H1 (cell line): ENCODE measurements around the gene ATG5. TPM values are rescaled to one million over a fixed set of nuclear protein-coding genes. Genes with fewer than 3 reads are reported as not detected.

Experiments
- CTCF ChIA-PET: fragments of 300-600 bp; sonication (Branson Sonifier 250); formaldehyde crosslinking; loops from one replicate; lab custom pipeline; 2021; ENCODE audit not compliant: partially characterized antibody; lab: Charles Lee
- POLR2A ChIA-PET: fragments of 300-600 bp; sonication (Branson Sonifier 250); formaldehyde crosslinking; loops from one replicate; lab custom pipeline; 2021; ENCODE audit warnings: inconsistent platforms; ENCODE audit not compliant: partially characterized antibody; lab: Charles Lee
- DNase-seq, 2 experiments: peaks; one replicate each; pipeline versions ENCODE4 v3.0.0 to v3.0.0-alpha.2; 2010 to 2022; ENCODE audit warnings: low spot score in 2 of 2, low read depth in 1 of 2, mixed read lengths in 1 of 2
- FAIRE-seq: peaks from 2 replicates; lab custom pipeline; 2011; peaks lifted over from hg19 to GRCh38; lab: Jason Lieb, UNC
- H2AFZ ChIP-seq: 2 replicates; pipeline ENCODE4 v1.8.1; 2012; ENCODE audit warnings: low read length, inconsistent platforms
- H2AK5ac ChIP-seq: 2 replicates; pipeline ENCODE4 v1.6.1; 2013; ENCODE audit warnings: low read depth, low read length
- H2BK120ac ChIP-seq: replicated peaks from 2 replicates; pipeline ENCODE3; 2013; ENCODE audit warnings: low read depth, low read length, inconsistent platforms
- H2BK12ac ChIP-seq: 2 replicates; pipeline ENCODE4 v1.6.1; 2013; ENCODE audit warnings: low read depth, low read length
- H2BK15ac ChIP-seq: 2 replicates; pipeline ENCODE4 v1.6.1; 2013; ENCODE audit warnings: low read length
- H2BK20ac ChIP-seq: 2 replicates; pipeline ENCODE4 v1.6.1; 2013; ENCODE audit warnings: low read length
- H2BK5ac ChIP-seq: 2 replicates; pipeline ENCODE4 v1.6.1; 2013; ENCODE audit warnings: low read depth, low read length
- H3K14ac ChIP-seq: 2 replicates; pipeline ENCODE4 v1.6.1; 2013; ENCODE audit warnings: inconsistent platforms; ENCODE audit not compliant: insufficient read length
- H3K18ac ChIP-seq: 2 replicates; pipeline ENCODE4 v1.6.1; 2013; ENCODE audit warnings: low read length; ENCODE audit errors: extremely low read depth
- H3K23ac ChIP-seq: 2 replicates; pipeline ENCODE4 v1.6.1; 2013; ENCODE audit warnings: inconsistent platforms; ENCODE audit not compliant: insufficient read length
- H3K23me2 ChIP-seq: 2 replicates; pipeline ENCODE4 v1.6.1; 2013; ENCODE audit warnings: low read depth, low read length
- H3K27ac ChIP-seq: 2 replicates; pipeline ENCODE4 v1.6.1; 2011; ENCODE audit warnings: low read depth, low read length, inconsistent platforms
- H3K27me3 ChIP-seq, 4 experiments: replicated peaks in 1 of 4; 1 replicate in 1 of 4; 2 replicates in 3 of 4; pipeline versions ENCODE4 v1.6.1 to v1.8.1; 2011 to 2013; ENCODE audit warnings: low read length in 3 of 4, mild to moderate bottlenecking in 3 of 4, inconsistent platforms in 2 of 4, mixed read lengths in 2 of 4, moderate library complexity in 1 of 4; ENCODE audit not compliant: control insufficient read depth in 3 of 4, insufficient read depth in 3 of 4; ENCODE audit errors: extremely low read depth in 1 of 4
- H3K36me3 ChIP-seq, 4 experiments: 2 replicates each; pipeline versions ENCODE4 v1.6.1 to v1.8.1; 2011 to 2013; ENCODE audit warnings: mild to moderate bottlenecking in 4 of 4, low read length in 3 of 4, moderate library complexity in 2 of 4, control low read depth in 1 of 4, inconsistent platforms in 1 of 4; ENCODE audit not compliant: insufficient read depth in 4 of 4, control insufficient read depth in 2 of 4
- H3K4ac ChIP-seq: replicated peaks from 2 replicates; pipeline ENCODE3; 2013; ENCODE audit warnings: low read length, low read depth, mixed read lengths, inconsistent platforms; ENCODE audit not compliant: insufficient read length
- H3K4me1 ChIP-seq, 4 experiments: replicated peaks in 1 of 4; 1 replicate in 1 of 4; 2 replicates in 3 of 4; pipeline versions ENCODE4 v1.6.1 to v1.8.1; 2011 to 2013; ENCODE audit warnings: low read length in 3 of 4, inconsistent platforms in 2 of 4, mixed read lengths in 1 of 4; ENCODE audit not compliant: insufficient read depth in 4 of 4, control insufficient read depth in 3 of 4
- H3K4me2 ChIP-seq, 2 experiments: 2 replicates each; pipeline versions ENCODE4 v1.6.1 to v1.8.1; 2011 to 2013; ENCODE audit warnings: low read depth in 2 of 2, low read length in 2 of 2, control low read depth in 1 of 2, inconsistent platforms in 1 of 2, mild to moderate bottlenecking in 1 of 2; ENCODE audit not compliant: insufficient read depth in 1 of 2
- H3K4me3 ChIP-seq, 4 experiments: fragments of 200-600, 300-600 bp in 1 of 4; sonication (generic), shearing (Covaris generic), sonication (Bioruptor Twin) in 1 of 4; 2 replicates each; pipeline versions ENCODE4 v1.5.1 to v1.8.1; 2011 to 2016; ENCODE audit warnings: low read length in 4 of 4, low read depth in 3 of 4, control low read depth in 2 of 4, inconsistent platforms in 2 of 4, mild to moderate bottlenecking in 2 of 4, mixed read lengths in 1 of 4, moderate library complexity in 1 of 4; ENCODE audit not compliant: insufficient read depth in 2 of 4; ENCODE audit errors: extremely low read depth in 1 of 4
- H3K56ac ChIP-seq: replicated peaks from 2 replicates; pipeline ENCODE3; 2013; ENCODE audit warnings: low read depth, mild to moderate bottlenecking, mixed read lengths, low read length, inconsistent platforms; ENCODE audit not compliant: insufficient read length
- H3K79me1 ChIP-seq: 2 replicates; pipeline ENCODE4 v1.6.1; 2013; ENCODE audit warnings: low read depth, low read length, control low read depth
- H3K79me2 ChIP-seq, 2 experiments: 2 replicates each; pipeline versions ENCODE4 v1.6.1 to v1.8.1; 2012 to 2013; ENCODE audit warnings: low read length in 2 of 2, mild to moderate bottlenecking in 2 of 2, inconsistent platforms in 1 of 2; ENCODE audit not compliant: insufficient read depth in 2 of 2, control insufficient read depth in 1 of 2
- H3K9ac ChIP-seq, 4 experiments: replicated peaks in 1 of 4; 1 replicate in 1 of 4; 2 replicates in 3 of 4; pipeline versions ENCODE4 v1.6.1 to v1.8.1; 2011 to 2013; ENCODE audit warnings: low read depth in 3 of 4, low read length in 3 of 4, control low read depth in 2 of 4, mild to moderate bottlenecking in 2 of 4, moderate library complexity in 2 of 4, inconsistent platforms in 1 of 4; ENCODE audit errors: extremely low read depth in 1 of 4
- H3K9me3 ChIP-seq, 2 experiments: 2 replicates each; pipeline versions ENCODE4 v1.6.1 to v1.8.1; 2012 to 2013; ENCODE audit warnings: mild to moderate bottlenecking in 2 of 2, moderate library complexity in 2 of 2, control low read depth in 1 of 2, inconsistent platforms in 1 of 2, low read depth in 1 of 2, low read length in 1 of 2, mixed read lengths in 1 of 2; ENCODE audit not compliant: insufficient read depth in 2 of 2
- H4K20me1 ChIP-seq, 2 experiments: replicated peaks in 1 of 2; 2 replicates each; pipeline versions ENCODE3 to v1.8.1; 2011 to 2013; ENCODE audit warnings: inconsistent platforms in 2 of 2, low read length in 2 of 2, mild to moderate bottlenecking in 1 of 2; ENCODE audit not compliant: insufficient read depth in 2 of 2, control insufficient read depth in 1 of 2
- H4K5ac ChIP-seq: 2 replicates; pipeline ENCODE4 v1.6.1; 2013; ENCODE audit warnings: low read length, low read depth, mixed read lengths, inconsistent platforms; ENCODE audit not compliant: insufficient read length
- H4K8ac ChIP-seq: 2 replicates; pipeline ENCODE4 v1.8.0; 2013; ENCODE audit warnings: mild to moderate bottlenecking, moderate library complexity, low read length, inconsistent platforms; ENCODE audit not compliant: insufficient read depth; ENCODE audit errors: extremely low read depth
- H4K91ac ChIP-seq: replicated peaks from 2 replicates; pipeline ENCODE3; 2013; ENCODE audit warnings: low read length, mixed read lengths, inconsistent platforms; ENCODE audit not compliant: insufficient read length
- CTCF ChIP-seq, 3 experiments: IDR thresholded peaks; 1 replicate in 2 of 3; 2 replicates in 1 of 3; pipeline versions ENCODE4 v1.5.1 to v1.6.1; 2011; ENCODE audit warnings: low read length in 3 of 3, mild to moderate bottlenecking in 3 of 3, inconsistent platforms in 2 of 3, low read depth in 1 of 3, moderate library complexity in 1 of 3; ENCODE audit not compliant: insufficient read depth in 1 of 3; ENCODE audit errors: control extremely low read depth in 1 of 3
- EGR1 ChIP-seq: IDR thresholded peaks from 2 replicates; pipeline ENCODE4 v1.6.1; 2011; ENCODE audit warnings: low read depth, low read length, borderline replicate concordance
- NANOG ChIP-seq: IDR thresholded peaks from 2 replicates; pipeline ENCODE4 v1.6.1; 2011; ENCODE audit warnings: low read length, low read depth, mild to moderate bottlenecking, inconsistent platforms; ENCODE audit not compliant: insufficient read depth, poor library complexity, severe bottlenecking
- POLR2AphosphoS5 ChIP-seq: IDR thresholded peaks from 2 replicates; pipeline ENCODE4 v1.6.1; 2011; ENCODE audit warnings: low read depth, low read length
- RBBP5 ChIP-seq: IDR thresholded peaks from 2 replicates; pipeline ENCODE4 v1.7.1; 2012; ENCODE audit warnings: low read depth, mild to moderate bottlenecking, inconsistent platforms, low read length, moderate library complexity, borderline replicate concordance
- RFX5 ChIP-seq: IDR thresholded peaks from 2 replicates; pipeline ENCODE4 v1.6.1; 2011; ENCODE audit warnings: low read depth, low read length, improper control_type of control experiment, borderline replicate concordance
- RXRA ChIP-seq: IDR thresholded peaks from 2 replicates; pipeline ENCODE4 v1.6.1; 2011; ENCODE audit warnings: low read depth, mild to moderate bottlenecking, low read length, moderate library complexity; ENCODE audit not compliant: insufficient read depth
- SIRT6 ChIP-seq: IDR thresholded peaks from one replicate; pipeline ENCODE4 v1.7.1; 2012; ENCODE audit warnings: low read length, inconsistent platforms
- TAF1 ChIP-seq: IDR thresholded peaks from 2 replicates; pipeline ENCODE4 v1.6.1; 2011; ENCODE audit warnings: mild to moderate bottlenecking, low read depth, low read length
- TBP ChIP-seq: IDR thresholded peaks from 2 replicates; pipeline ENCODE4 v1.6.1; 2011; ENCODE audit warnings: low read depth, low read length, improper control_type of control experiment
- TCF12 ChIP-seq: IDR thresholded peaks from 2 replicates; pipeline ENCODE4 v1.6.1; 2011; ENCODE audit warnings: low read depth, mild to moderate bottlenecking, low read length
- WGBS, 2 experiments: shearing (Covaris generic) in 1 of 2; methylation state at CpG; one replicate each; pipeline versions ENCODE4 v1.1.6 to v1.1.7; 2013 to 2015; ENCODE audit warnings: low lambda C conversion rate in 2 of 2, mixed read lengths in 2 of 2, inconsistent platforms in 1 of 2, low coverage in 1 of 2, missing lambda C conversion rate in 1 of 2; ENCODE audit not compliant: insufficient replicate concordance in 2 of 2, insufficient coverage in 1 of 2, insufficient read length in 1 of 2; ENCODE audit errors: extremely low coverage in 1 of 2, missing lambda C conversion rate in 1 of 2; 5-methylcytosine and 5-hydroxymethylcytosine counted together
- polyA plus RNA-seq, 7 experiments: library from polyadenylated mRNA; depleted of rRNA in 3 of 7; stranded (reverse) in 5 of 7; unstranded in 2 of 7; fragments of >200 nt in 5 of 7; fragments of 200-250 nt in 2 of 7; gene quantifications; 1 replicate in 5 of 7; 2 replicates in 1 of 7; 4 replicates in 1 of 7; pipeline versions ENCODE4 v1.2.1 to v1.2.3, GENCODE V29; 2011 to 2013; ENCODE audit warnings: missing spikeins in 2 of 7, mixed read lengths in 2 of 7
- total RNA-seq: library from RNA; stranded (reverse); fragmentation: NEBNext Ultra II Directional; extraction: Animal tissue kit (Norgen Biotek cat#: 25700); gene quantifications from 2 replicates; pipeline ENCODE4 v1.2.1, GENCODE V29; 2021

Gene ATG5
- total and polyA plus RNA-seq, 2 of the 8 experiments (the other 6 are each of a cell fraction or from before 2014, with no cell fraction given): 18.2 to 39.0 TPM

GRCh38 chr6:106184629-106185028, 140.9 kb downstream of the ATG5 start:
- no peak overlapping the region for H2AK5ac ChIP-seq
- FAIRE-seq: no peak
- no peak overlapping the region for H4K5ac ChIP-seq
- peaks cover 0 to 8% (median 2%) of the 10 kb centered on the region in 4 experiments; a peak in 4 of 8 replicates for H3K36me3 ChIP-seq
- H3K27ac ChIP-seq: no peak overlapping the region
- H3K79me2 ChIP-seq: no peaks in the 10 kb centered on the region
- no peak overlapping the region for H2BK15ac ChIP-seq
- no peak overlapping the region for H2BK20ac ChIP-seq
- H3K4me2 ChIP-seq: no peak overlapping the region
- H3K79me1 ChIP-seq: no peaks in the 10 kb centered on the region
- H2BK12ac ChIP-seq: no peak overlapping the region
- no peak overlapping the region for H3K4ac ChIP-seq
- no peak overlapping the region for H4K8ac ChIP-seq
- DNase-seq: no peak
- no peaks in the 10 kb centered on the region for H4K20me1 ChIP-seq
- H2BK5ac ChIP-seq: no peak overlapping the region
- H3K9me3 ChIP-seq: no peaks in the 10 kb centered on the region
- WGBS, 2 experiments: 91% methylated on average over 3 of the region's 3 CpGs; no CpG with 5 or more reads in 1 of the 2 experiments
- no peak overlapping the region for H3K18ac ChIP-seq
- H3K9ac ChIP-seq: no peak overlapping the region
- H3K27me3 ChIP-seq: no peaks in the 10 kb centered on the region
- CTCF ChIA-PET: no interaction called here
- H3K4me3 ChIP-seq: no peak overlapping the region
- H4K91ac ChIP-seq: no peak overlapping the region
- H2BK120ac ChIP-seq: no peak overlapping the region
- H3K23me2 ChIP-seq: no peaks in the 10 kb centered on the region
- H3K14ac ChIP-seq: no peak overlapping the region
- POLR2A ChIA-PET: no interaction called here
- H2AFZ ChIP-seq: no peak overlapping the region
- H3K56ac ChIP-seq: no peak overlapping the region
- H3K4me1 ChIP-seq: 0 out of 7 replicates have a peak, but pooled peaks cover 0 to 2% (median 0%) of the 10 kb centered on the region in 4 experiments
- H3K23ac ChIP-seq: no peak overlapping the region
- no peak for TF ChIP-seq POLR2AphosphoS5
- no peak for TF ChIP-seq RFX5
- TF ChIP-seq NANOG: no peak
- no peak for TF ChIP-seq TBP
- TF ChIP-seq CTCF (IDR thresholded peaks at IDR 0.05; ENCODE audit: control extremely low read depth in 1 of 3, insufficient read depth in 1 of 3, low read depth in 1 of 3, low read length in 3 of 3): no peak
- TF ChIP-seq EGR1: no peak
- TF ChIP-seq RXRA: no peak
- TF ChIP-seq TAF1: no peak
- no peak for TF ChIP-seq RBBP5
- no peak for TF ChIP-seq TCF12
- no peak for TF ChIP-seq SIRT6
